GM12865 (cell line): ENCODE results near the gene METTL16.
"Not testable (repeated sequence)": the region's sequence is repeated elsewhere in the genome, so short reads cannot be mapped to it uniquely, and the experiment has no call there.

Experiments used
- DNase-seq: peaks from one replicate; pipeline ENCODE4 v3.0.0; 2010; ENCODE audit warnings: low read depth
- H3K4me3 ChIP-seq: 2 replicates; pipeline ENCODE4 v1.5.1; 2011; ENCODE audit warnings: mild to moderate bottlenecking, low read depth, low read length, control low read depth
- TF ChIP-seq, protein P1 (sequence below): IDR thresholded peaks from 2 replicates; pipeline ENCODE4 v1.5.1; 2011; ENCODE audit warnings: low read length, control low read depth, low read depth, inconsistent platforms; ENCODE audit not compliant: insufficient read depth; ENCODE audit errors: missing control alignments

Gene METTL16

DNA sequence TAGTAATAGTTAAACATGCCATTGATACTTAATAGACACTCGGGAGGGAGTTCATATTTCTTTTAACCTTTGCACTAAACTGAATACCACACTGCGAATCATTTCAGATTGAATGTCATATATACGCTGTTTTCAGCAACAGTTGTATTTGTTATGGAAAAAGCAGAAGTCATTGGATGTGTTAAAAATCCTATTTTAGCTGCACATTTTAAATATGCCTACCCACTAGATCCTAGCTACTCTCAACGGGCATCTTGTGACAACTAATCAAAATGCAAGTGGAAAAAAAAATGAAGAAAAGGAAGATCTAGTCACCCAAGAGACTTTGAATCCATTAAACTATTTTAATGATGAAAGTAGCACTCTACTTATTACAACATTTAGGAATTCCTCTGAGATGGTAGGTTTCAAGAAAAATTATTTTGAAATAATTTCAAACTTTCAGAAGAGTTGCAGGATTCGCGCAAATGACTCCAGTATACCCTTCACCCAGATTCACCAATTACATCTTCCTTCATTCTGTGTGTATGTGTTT lies 59.4 kb downstream of the METTL16 start:
- H3K4me3 ChIP-seq: no peak overlapping the region
- TF ChIP-seq, protein P1, sequence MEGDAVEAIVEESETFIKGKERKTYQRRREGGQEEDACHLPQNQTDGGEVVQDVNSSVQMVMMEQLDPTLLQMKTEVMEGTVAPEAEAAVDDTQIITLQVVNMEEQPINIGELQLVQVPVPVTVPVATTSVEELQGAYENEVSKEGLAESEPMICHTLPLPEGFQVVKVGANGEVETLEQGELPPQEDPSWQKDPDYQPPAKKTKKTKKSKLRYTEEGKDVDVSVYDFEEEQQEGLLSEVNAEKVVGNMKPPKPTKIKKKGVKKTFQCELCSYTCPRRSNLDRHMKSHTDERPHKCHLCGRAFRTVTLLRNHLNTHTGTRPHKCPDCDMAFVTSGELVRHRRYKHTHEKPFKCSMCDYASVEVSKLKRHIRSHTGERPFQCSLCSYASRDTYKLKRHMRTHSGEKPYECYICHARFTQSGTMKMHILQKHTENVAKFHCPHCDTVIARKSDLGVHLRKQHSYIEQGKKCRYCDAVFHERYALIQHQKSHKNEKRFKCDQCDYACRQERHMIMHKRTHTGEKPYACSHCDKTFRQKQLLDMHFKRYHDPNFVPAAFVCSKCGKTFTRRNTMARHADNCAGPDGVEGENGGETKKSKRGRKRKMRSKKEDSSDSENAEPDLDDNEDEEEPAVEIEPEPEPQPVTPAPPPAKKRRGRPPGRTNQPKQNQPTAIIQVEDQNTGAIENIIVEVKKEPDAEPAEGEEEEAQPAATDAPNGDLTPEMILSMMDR: no peak
- DNase-seq: no peak

DNA sequence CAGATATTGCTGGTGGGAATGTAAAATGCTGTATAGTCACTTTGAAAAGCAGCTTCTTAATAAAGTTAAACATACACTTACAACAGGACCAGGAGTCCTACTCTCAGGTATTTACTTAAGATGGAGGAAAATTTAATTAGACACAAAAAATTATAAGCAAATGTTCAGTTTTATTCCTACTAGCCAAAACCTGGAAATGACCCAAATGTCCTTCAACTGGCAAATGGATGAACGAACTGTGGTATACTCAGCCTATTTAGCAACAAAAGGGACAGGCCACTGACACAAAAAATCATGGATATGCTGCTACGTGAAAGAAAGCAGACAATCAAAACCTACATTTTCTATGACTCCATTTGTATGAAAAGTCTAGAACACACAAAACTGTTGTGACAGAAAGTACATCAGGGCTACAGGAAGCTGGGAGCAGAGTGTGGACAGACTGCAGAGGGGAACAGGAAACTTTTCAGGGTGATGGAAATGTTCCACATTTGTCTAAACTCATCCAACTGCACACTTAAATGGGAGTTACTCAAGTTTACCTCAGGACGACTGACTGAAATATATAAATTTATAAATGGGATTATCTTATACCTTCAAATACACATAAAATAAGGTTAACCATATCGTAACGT lies 61.6 kb downstream of the METTL16 start:
- TF ChIP-seq, protein P1: no peak
- no peak for DNase-seq
- no peak overlapping the region for H3K4me3 ChIP-seq

DNA sequence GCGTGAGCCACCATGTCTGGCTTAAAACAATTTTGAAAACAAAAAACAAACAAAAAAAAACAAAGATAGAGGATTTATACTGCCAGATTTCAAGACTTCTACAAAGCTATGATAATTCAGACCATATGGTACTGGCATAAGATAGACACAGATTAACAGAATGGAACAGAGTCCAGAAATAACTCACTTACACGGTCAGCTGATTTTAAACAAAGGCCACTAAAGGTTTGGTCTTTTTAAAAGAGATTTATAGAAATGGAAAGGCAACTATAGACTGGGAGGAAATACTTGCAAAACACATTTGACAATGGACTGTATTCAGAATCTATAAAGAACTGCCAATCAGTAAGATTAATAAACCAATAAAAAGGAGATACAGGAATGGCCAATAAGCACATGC lies 62.2 kb downstream of the METTL16 start:
- no peak for DNase-seq
- TF ChIP-seq, protein P1: no peak
- H3K4me3 ChIP-seq: no peak overlapping the region

DNA sequence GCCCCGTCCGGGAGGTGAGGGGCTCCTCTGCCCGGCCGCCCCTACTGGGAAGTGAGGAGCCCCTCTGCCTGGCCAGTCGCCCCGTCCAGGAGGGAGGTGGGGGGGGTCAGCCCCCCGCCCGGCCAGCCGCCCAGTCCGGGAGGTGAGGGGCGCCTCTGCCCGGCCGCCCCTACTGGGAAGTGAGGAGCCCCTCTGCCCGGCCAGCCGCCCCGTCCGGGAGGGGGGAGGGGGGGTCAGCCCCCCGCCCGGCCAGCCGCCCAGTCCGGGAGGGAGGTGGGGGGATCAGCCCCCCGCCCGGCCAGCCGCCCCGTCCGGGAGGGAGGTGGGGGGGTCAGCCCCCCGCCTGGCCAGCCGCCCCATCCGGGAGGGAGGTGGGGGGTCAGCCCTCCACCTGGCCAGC lies 64.2 kb downstream of the METTL16 start:
- DNase-seq, H3K4me3 ChIP-seq: not testable (repeated sequence)

DNA sequence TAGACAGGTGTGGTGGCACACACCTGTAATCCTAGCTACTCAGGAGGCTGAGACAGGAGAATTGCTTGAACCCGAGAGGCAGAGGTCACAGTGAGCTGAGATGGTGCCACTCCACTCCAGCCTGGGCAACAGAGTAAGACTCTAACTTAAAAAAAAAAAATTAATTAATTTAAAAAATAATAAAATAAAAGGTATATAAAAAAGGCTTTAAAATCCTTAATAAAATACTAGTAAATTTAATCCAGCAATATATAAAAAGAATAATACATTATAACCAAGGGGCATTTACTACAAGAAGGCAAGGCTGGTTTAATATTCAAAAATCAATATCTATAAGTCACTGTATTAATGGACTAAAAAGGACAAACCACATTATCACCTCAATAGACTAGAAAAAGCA lies 66.0 kb downstream of the METTL16 start:
- TF ChIP-seq, protein P1: no peak
- DNase-seq: no peak
- H3K4me3 ChIP-seq: no peak overlapping the region

DNA sequence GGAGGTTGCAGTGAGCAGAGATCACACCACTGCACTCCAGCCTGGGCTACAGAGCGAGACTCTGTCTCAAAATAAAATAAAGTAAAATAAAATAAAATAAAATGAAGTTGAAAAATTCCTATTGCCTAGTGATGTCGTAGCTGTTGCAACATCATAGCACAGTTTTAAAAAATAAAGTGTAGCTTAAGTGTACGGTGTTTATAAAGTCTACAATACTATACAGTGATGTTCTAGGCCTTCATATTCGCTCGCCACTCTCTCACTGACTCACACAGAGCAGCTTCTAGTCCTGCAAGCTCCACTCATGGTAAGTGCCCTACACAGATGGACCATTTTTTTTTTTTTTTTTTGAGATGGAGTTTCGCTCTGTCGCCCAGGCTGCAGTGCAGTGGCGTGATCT lies 67.3 kb downstream of the METTL16 start:
- TF ChIP-seq, protein P1: no peak
- DNase-seq: no peak
- H3K4me3 ChIP-seq: no peak overlapping the region

DNA sequence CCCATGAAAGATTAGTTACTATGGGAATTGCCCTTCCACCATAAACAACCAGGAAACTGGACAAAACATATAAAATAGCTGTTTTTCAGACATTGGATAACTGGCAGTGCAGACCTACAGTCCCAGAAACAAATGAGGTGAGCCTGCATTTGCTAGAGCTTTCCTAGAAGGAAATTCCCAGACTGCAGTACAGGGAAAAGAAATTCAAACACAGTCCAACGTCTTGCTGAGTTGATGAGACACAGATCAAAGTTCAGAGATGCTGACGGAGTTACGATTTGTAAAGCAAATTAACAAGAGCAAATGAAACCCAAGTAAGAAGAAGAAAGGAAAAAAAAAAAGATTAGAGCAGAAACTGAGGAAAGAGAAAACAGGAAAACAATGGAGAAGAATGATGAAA lies 69.5 kb downstream of the METTL16 start:
- TF ChIP-seq, protein P1: no peak
- no peak overlapping the region for H3K4me3 ChIP-seq
- DNase-seq: no peak
